ENCODE data around the gene HMCN1. TPM values are rescaled to one million over a fixed set of nuclear protein-coding genes. Genes with fewer than 3 reads are reported as not detected.

Gene HMCN1
- total and polyA plus RNA-seq, 8 donors, result 0.12 to 15.1 (median 0.86) TPM

DNA sequence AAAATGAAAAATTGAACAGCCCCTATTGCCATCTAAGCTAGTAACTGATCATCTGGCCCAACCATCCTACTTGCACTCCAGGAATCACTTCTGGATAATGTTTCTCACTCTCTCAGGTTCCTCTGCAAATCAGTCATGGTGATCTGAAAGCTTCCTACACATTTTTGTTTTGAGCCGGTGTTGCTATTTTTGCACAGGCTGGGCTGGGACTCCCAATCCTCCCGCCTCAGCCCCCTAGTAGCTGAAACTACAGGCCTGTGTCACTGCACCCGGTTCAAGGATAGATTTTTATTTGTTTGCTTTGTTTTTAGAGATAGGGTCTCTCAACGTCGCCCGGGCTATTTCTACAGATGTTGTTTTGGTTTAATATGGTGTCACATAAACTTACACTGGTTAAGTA, 40.5 kb upstream of the HMCN1 start:
- WGBS, 5 donors, result 50 to 62% (median 55%) methylated on average over 6 of the region's 6 CpGs

DNA sequence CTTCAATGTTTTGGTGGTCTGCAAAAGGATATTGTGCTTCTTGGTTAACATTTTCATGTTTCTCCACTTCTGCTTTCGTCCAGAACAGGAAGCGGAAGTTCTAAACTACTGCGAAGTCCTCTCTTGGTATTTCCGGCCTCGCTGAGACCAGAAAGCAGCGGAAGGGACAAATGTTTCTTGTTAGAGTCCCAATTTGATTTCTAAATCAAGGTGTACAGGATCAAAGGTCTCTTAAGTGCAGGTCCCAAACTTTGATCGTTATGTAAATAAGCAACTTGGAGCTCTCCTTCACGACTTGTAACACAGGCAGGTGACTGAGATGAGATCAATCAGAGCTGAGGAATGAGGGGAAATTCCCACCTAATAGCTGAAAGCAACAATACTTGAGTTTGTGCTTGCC, 40.1 kb upstream of the HMCN1 start:
- no peaks in the 10 kb centered on the region for H3K36me3 ChIP-seq
- H3K27me3 ChIP-seq, result no peaks in the 10 kb centered on the region
- H3K4me1 ChIP-seq, result peaks cover 0 to 14% (median 0%) of the 10 kb centered on the region in 4 donors
- 17 to 28% (median 18%) methylated on average over 8 of the region's 8 CpGs for WGBS, 5 donors
- H3K4me3 ChIP-seq, result peak overlapping the region in 3 of 4 donors; percentile 3 to 25 (median 22)
- DNase-seq, result peak in 1 of 2 donors; percentile 65
- TF ChIP-seq POLR2AphosphoS5 (IDR thresholded peaks at IDR 0.05), result peak in 1 of 3 donors; percentile 19
- TF ChIP-seq, protein P1, sequence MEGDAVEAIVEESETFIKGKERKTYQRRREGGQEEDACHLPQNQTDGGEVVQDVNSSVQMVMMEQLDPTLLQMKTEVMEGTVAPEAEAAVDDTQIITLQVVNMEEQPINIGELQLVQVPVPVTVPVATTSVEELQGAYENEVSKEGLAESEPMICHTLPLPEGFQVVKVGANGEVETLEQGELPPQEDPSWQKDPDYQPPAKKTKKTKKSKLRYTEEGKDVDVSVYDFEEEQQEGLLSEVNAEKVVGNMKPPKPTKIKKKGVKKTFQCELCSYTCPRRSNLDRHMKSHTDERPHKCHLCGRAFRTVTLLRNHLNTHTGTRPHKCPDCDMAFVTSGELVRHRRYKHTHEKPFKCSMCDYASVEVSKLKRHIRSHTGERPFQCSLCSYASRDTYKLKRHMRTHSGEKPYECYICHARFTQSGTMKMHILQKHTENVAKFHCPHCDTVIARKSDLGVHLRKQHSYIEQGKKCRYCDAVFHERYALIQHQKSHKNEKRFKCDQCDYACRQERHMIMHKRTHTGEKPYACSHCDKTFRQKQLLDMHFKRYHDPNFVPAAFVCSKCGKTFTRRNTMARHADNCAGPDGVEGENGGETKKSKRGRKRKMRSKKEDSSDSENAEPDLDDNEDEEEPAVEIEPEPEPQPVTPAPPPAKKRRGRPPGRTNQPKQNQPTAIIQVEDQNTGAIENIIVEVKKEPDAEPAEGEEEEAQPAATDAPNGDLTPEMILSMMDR (IDR thresholded peaks at IDR 0.05), result no peak
- no peak for TF ChIP-seq EP300 (IDR thresholded peaks at IDR 0.05)
- no peak for TF ChIP-seq POLR2A (IDR thresholded peaks at IDR 0.05)
- no peaks in the 10 kb centered on the region for H3K9me3 ChIP-seq
- peak overlapping the region in 4 of 5 donors; percentile 21 to 79 (median 42) for H3K27ac ChIP-seq
- intact Hi-C loops (cut with DNase I; ENCODE audit: low total_unique reads), result no loop called here

More for the DNA sequence above, 40.5 kb upstream of the HMCN1 start:
- Histone ChIP-seq H3K4me3 (peak overlapping the region in 3 of 4 donors; percentile 3 to 25 (median 22)), H3K27me3 (no peaks in the 10 kb centered on the region), H3K36me3 (no peaks in the 10 kb centered on the region), H3K27ac (peak overlapping the region in 4 of 5 donors; percentile 21 to 79 (median 42)), H3K4me1 (peaks cover 0 to 14% (median 0%) of the 10 kb centered on the region in 4 donors), H3K9me3 (no peaks in the 10 kb centered on the region)
- TF ChIP-seq EP300 (IDR thresholded peaks at IDR 0.05), result no peak
- TF ChIP-seq POLR2A (IDR thresholded peaks at IDR 0.05), result no peak
- TF ChIP-seq POLR2AphosphoS5 (IDR thresholded peaks at IDR 0.05), result no peak
- TF ChIP-seq, protein P1 (IDR thresholded peaks at IDR 0.05), result no peak
- intact Hi-C loops (cut with DNase I; ENCODE audit: low total_unique reads), result no loop called here
- no peak for DNase-seq

GRCh38 chr1:185695299-185695698, 38.9 kb upstream of the HMCN1 start:
- H3K36me3 ChIP-seq, result no peaks in the 10 kb centered on the region
- no peak overlapping the region for H3K4me3 ChIP-seq
- H3K27ac ChIP-seq, result no peak overlapping the region
- H3K27me3 ChIP-seq, result no peaks in the 10 kb centered on the region
- no peak for TF ChIP-seq POLR2AphosphoS5 (IDR thresholded peaks at IDR 0.05)
- TF ChIP-seq, protein P1 (IDR thresholded peaks at IDR 0.05), result no peak
- no peak for TF ChIP-seq EP300 (IDR thresholded peaks at IDR 0.05)
- TF ChIP-seq POLR2A (IDR thresholded peaks at IDR 0.05), result no peak
- no peak for DNase-seq
- no peaks in the 10 kb centered on the region for H3K9me3 ChIP-seq
- H3K4me1 ChIP-seq, result peaks cover 0 to 14% (median 0%) of the 10 kb centered on the region in 4 donors
- intact Hi-C loops (cut with DNase I; ENCODE audit: low total_unique reads), result no loop called here

GRCh38 chr1:185696422-185697150, 37.6 kb upstream of the HMCN1 start:
- no peaks in the 10 kb centered on the region for H3K9me3 ChIP-seq
- no peak for DNase-seq
- intact Hi-C loops (cut with DNase I; ENCODE audit: low total_unique reads), result no loop called here
- H3K4me1 ChIP-seq, result peaks cover 0 to 14% (median 0%) of the 10 kb centered on the region in 4 donors
- no peaks in the 10 kb centered on the region for H3K27me3 ChIP-seq
- H3K36me3 ChIP-seq, result no peaks in the 10 kb centered on the region
- TF ChIP-seq, protein P1 (IDR thresholded peaks at IDR 0.05), result no peak
- no peak for TF ChIP-seq POLR2AphosphoS5 (IDR thresholded peaks at IDR 0.05)
- TF ChIP-seq EP300 (IDR thresholded peaks at IDR 0.05), result no peak
- TF ChIP-seq POLR2A (IDR thresholded peaks at IDR 0.05), result no peak
- no peak overlapping the region for H3K4me3 ChIP-seq
- WGBS, 5 donors, result 88 to 95% (median 90%) methylated on average over 4 of the region's 4 CpGs
- H3K27ac ChIP-seq, result no peak overlapping the region

Measured in stomach (tissue), 9 donors.